Astrocyte of the spinal cord (primary cell): ENCODE measurements around the gene CDK14.

Source experiments
- DNase-seq: peaks from one replicate; pipeline ENCODE4 v3.0.0; 2011; ENCODE audit warnings: low read depth, low spot score
- H3K4me3 ChIP-seq: 2 replicates; pipeline ENCODE4 v1.5.1; 2011; ENCODE audit warnings: low read depth, mild to moderate bottlenecking, low read length, moderate library complexity
- in situ Hi-C: cut with HindIII; loops from 2 replicates; pipeline ENCODE4 v1.10.0; 2017; ENCODE audit warnings: low sequenced_read_pairs
- TF ChIP-seq, protein P1 (sequence below): IDR thresholded peaks from 2 replicates; pipeline ENCODE4 v1.5.1; 2012; ENCODE audit warnings: low read depth, mild to moderate bottlenecking, low read length, inconsistent platforms

Gene CDK14

DNA sequence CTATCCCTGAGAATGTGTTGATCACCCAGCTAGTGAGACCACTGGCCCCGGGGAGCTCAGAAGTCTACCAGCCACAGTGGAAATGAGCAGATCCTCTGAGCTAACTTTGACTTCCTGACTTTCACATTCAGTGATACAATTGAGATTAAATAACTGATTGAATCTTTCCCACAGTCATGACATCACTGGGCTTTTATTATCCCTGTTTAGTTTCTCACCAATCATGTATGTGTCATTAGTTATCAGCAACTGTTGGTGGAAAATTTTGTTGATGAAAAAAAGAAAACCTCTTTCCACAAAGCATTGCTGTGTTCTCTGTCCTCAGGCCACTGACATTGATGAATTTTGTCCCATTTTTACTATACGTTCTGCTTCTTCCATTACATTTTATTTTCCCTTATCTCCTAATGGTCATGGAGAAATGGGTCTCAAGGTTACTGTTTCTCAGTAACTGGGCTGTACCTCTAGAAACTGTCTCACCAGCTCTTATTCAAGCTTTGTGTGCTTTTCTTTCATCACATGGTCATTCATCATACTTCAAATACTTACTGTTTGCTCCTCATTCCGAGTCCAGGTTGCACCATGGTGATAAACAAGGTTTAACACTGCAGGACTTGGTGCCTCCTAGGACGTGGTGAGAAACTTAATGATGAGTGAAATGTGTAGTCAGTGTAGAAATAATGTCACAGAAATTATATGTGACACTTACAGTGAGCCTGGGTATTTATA, 304.7 kb downstream of the CDK14 start:
- DNase-seq = no peak
- no peak overlapping the region for H3K4me3 ChIP-seq
- TF ChIP-seq, protein P1, sequence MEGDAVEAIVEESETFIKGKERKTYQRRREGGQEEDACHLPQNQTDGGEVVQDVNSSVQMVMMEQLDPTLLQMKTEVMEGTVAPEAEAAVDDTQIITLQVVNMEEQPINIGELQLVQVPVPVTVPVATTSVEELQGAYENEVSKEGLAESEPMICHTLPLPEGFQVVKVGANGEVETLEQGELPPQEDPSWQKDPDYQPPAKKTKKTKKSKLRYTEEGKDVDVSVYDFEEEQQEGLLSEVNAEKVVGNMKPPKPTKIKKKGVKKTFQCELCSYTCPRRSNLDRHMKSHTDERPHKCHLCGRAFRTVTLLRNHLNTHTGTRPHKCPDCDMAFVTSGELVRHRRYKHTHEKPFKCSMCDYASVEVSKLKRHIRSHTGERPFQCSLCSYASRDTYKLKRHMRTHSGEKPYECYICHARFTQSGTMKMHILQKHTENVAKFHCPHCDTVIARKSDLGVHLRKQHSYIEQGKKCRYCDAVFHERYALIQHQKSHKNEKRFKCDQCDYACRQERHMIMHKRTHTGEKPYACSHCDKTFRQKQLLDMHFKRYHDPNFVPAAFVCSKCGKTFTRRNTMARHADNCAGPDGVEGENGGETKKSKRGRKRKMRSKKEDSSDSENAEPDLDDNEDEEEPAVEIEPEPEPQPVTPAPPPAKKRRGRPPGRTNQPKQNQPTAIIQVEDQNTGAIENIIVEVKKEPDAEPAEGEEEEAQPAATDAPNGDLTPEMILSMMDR = no peak
- in situ Hi-C loops = no loop called here

DNA sequence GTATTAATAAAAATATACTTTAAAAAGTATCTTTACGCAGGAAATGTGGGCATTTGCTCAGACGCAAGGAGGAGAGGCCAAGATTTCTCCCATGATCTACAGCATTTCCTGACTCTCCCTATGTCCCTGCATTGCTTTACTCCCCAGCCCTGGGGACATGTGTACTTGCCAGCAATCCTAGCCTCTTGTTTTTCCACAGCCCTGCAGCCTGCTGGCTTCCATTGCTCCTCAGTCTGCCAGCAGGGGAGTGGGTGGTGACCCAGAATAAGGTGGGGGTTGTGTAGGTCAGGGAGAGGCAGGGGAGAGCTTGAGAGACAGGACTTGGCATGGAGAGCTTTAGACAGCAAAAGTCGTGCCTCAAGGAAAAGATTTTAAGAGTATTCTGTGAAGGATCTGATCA, 307.7 kb downstream of the CDK14 start:
- in situ Hi-C loops = no loop called here
- TF ChIP-seq, protein P1 = no peak
- DNase-seq = no peak
- H3K4me3 ChIP-seq = no peak overlapping the region

DNA sequence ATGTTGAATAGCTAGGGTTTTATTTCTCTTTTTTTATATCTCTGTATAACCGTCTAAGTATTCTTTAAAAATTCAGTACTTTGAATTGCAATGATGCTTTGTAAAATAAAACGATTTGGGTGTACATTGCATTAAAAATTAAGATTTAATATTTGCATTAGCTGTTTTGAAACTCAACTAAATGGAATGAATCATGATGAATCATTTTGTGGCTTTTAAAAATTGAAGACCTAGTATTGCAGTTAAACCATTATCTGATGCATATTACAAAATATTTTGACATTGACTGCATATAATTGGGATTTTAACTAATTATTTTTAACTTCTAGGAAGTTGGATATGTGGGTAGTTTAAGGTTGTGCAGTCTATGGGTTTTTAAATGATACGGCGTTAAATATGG, 314.0 kb downstream of the CDK14 start:
- H3K4me3 ChIP-seq = no peak overlapping the region
- in situ Hi-C loops = no loop called here
- TF ChIP-seq, protein P1 = no peak
- no peak for DNase-seq

DNA sequence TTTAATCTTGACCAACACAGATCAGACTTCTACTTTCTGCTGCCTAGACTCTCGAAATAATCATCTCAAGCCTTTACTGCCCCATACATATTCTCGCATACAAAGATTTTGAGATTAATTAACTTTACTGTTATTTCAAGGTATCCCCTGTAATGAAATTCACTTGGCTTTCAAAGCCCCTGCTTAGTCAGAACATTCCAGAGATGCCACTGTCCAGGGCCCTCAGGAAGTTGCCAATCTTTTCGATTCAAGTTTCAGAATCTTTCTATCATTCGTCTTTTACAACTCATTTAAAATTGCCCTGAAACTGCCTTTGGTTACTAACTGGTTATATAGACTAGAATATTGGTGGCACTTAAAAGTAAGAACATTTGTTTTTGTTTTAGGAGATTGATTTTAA, 320.2 kb downstream of the CDK14 start:
- in situ Hi-C loops = no loop called here
- H3K4me3 ChIP-seq = no peak overlapping the region
- no peak for DNase-seq
- TF ChIP-seq, protein P1 = no peak

DNA sequence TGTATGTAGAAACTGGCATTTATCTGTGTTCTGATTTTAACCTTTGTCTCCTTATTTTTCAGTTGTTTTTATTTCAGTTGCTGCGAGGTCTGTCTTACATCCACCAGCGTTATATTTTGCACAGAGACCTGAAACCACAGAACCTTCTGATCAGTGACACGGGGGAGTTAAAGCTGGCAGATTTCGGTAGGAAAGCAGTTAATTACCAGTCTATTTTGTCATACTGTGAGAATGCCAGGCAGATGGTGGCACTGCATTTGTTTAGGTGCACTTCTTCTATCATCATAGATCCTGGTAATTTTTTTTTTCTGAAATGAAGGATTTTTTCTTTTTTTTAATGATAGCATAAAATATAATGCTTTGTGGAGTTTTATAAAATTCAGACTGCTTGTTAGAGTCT, 321.4 kb downstream of the CDK14 start:
- H3K4me3 ChIP-seq = no peak overlapping the region
- TF ChIP-seq, protein P1 = no peak
- DNase-seq = no peak

DNA sequence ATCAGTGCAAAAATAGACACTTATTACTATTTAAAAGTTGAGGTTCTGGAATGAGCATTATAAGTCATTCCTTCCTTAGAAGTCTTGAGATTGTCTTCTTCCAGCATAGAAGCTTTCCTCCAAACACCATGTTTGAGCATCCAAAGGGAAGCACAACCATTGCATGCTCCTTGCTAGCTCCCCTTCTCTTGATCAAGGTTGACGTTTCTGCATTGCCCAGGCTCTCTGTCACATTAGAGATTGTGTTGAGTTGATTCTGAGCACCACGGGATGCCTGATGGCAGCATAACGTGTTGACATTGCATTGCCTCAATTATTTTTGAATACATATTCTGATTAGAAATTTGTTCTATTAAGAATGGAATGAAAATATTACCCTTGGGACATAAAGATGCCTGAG, 322.2 kb downstream of the CDK14 start:
- DNase-seq = no peak
- no peak overlapping the region for H3K4me3 ChIP-seq
- in situ Hi-C loops = no loop called here
- TF ChIP-seq, protein P1 = no peak

More for the DNA sequence above, 321.4 kb downstream of the CDK14 start:
- in situ Hi-C loops = no loop called here
